AG09319 (cell line): ENCODE measurements around the gene CSK.
"Not testable (repeated sequence)": the region's sequence is repeated elsewhere in the genome, so short reads cannot be mapped to it uniquely, and the experiment has no call there.

Experiments
- DNase-seq: peaks from one replicate; pipeline ENCODE4 v3.0.0-alpha.2; 2010; ENCODE audit warnings: low read depth; ENCODE audit errors: extremely low read depth
- CTCF ChIP-seq: IDR thresholded peaks from 2 replicates; pipeline ENCODE4 v1.5.1; 2011; ENCODE audit warnings: low read depth, mild to moderate bottlenecking, inconsistent platforms, low read length, moderate library complexity

CSK gene

GRCh38 chr15:74781431-74782258 lies at the start of gene CSK:
Gene CSK, plus strand, starts transcription at chr15:74782080. Its CDS starts 16,218 bp downstream, at chr15:74798298.
- TF ChIP-seq CTCF, result peak; percentile 34
- DNase-seq, result no peak

- no peak for TF ChIP-seq CTCF
- no peak for DNase-seq
Measured at GRCh38 chr15:74732846-74733245, 49.0 kb upstream of the CSK start.

GRCh38 chr15:74733269-74733668 lies 48.6 kb upstream of the CSK start:
- no peak for DNase-seq
- no peak for TF ChIP-seq CTCF

- no peak for DNase-seq
- no peak for TF ChIP-seq CTCF
Measured at GRCh38 chr15:74735305-74735704, 46.6 kb upstream of the CSK start.

- DNase-seq, result not testable (repeated sequence)
Measured at GRCh38 chr15:74738239-74738638, 43.6 kb upstream of the CSK start.

GRCh38 chr15:74742422-74742821 lies 39.5 kb upstream of the CSK start:
- TF ChIP-seq CTCF, result no peak
- no peak for DNase-seq

- no peak for TF ChIP-seq CTCF
- no peak for DNase-seq
Measured at GRCh38 chr15:74746389-74746788, 35.5 kb upstream of the CSK start.

GRCh38 chr15:74748322-74748946 lies 33.4 kb upstream of the CSK start, which contains the start of gene CYP1A2:
Gene CYP1A2, plus strand, starts transcription at chr15:74748845. Its CDS starts 894 bp downstream, at chr15:74749739.
- no peak for TF ChIP-seq CTCF
- no peak for DNase-seq
